ENCODE measurements around the gene ZNF792. TPM values are rescaled to one million over a fixed set of nuclear protein-coding genes. Genes with fewer than 3 reads are reported as not detected.

Gene ZNF792
- 10 to 100 TPM; 11.9 to 19.6 (median 16.2) TPM for total RNA-seq
- 23.8 TPM for total RNA-seq (2013)

GRCh38 chr19:34963573-34964406 lies at the start of gene ZNF792:
ZNF792 (minus strand) TSS chr19:34964229; CDS start chr19:34963662, 567 bp downstream.
- intact Hi-C loops (cut with micrococcal nuclease), result no loop called here

DNA sequence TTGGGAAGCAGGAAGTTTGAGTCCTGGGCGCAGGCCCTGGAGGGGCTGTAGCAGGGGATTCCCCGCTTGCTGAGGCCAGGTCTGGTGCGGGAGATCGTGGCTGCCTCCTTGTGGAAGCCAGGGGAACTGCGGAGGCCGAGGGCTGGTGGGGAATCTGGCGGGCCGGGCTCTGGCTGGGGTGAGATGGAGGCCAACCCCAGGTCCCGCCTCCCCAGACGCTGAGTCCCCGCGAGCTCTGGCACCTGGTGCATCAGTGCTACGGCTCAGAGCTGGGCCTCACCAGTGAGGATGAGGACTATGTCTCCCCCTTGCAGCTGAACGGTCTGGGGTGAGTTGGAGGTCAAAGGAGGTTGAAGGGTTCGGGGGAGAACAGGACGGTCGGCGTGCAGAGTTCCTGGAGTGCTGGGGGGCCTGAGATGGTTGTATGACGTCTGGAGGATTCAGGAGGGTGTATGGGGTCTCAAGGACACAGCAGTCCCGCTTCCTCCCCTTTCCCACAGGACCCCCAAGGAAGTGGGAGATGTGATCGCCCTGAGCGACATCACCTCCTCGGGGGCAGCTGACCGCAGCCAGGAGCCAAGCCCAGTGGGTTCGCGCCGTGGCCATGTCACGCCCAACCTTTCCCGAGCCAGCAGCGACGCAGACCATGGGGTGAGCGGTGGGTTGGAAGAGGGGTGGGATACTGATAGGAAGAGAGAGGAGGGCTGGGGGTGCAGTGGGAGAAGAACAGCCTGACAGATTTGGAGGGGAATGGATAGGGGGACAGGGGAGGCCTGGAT lies 49.2 kb upstream of the ZNF792 start:
- Histone ChIP-seq H3K27me3 (ENCODE audit: control insufficient read depth, insufficient read depth, low read length) (no peaks in the 10 kb centered on the region), H3K27ac (ENCODE audit: low read length) (peak overlapping the region; percentile 67), H3K9me3 (ENCODE audit: control insufficient read depth, insufficient read depth, low read length) (no peaks in the 10 kb centered on the region), H3K4me1 (ENCODE audit: control insufficient read depth, insufficient read depth, low read length) (peaks cover 75% of the 10 kb centered on the region), H3K4me3 (ENCODE audit: low read length) (no peak overlapping the region), H3K36me3 (ENCODE audit: control insufficient read depth, insufficient read depth, low read length) (peaks cover 38% of the 10 kb centered on the region)
- intact Hi-C loops (cut with micrococcal nuclease), result loop anchor here (1.0 to 5.0 kb wide), 2 partner anchors 40 to 199 kb away; no protein-coding TSS in a partner anchor
- DNase-seq (peak; percentile 82 to 92), ATAC-seq (peak; percentile 75 to 81 (median 78))
- peak; percentile 98 for TF ChIP-seq CTCF (IDR thresholded peaks at IDR 0.05)
- Mint-ChIP-seq H3K36me3 (no peaks in the 10 kb centered on the region), H3K9me3 (no peaks in the 10 kb centered on the region), H3K4me3 (peak overlapping the region; percentile 77), H3K27me3 (ENCODE audit: low read depth in 2 of 2) (no peaks in the 10 kb centered on the region), H3K27ac (peak overlapping the region; percentile 86 to 98), H3K4me1 (peaks cover 52 to 65% of the 10 kb centered on the region in 2 donors)
- WGBS (ENCODE audit: insufficient coverage), result 60% methylated on average over 32 of the region's 32 CpGs

More at GRCh38 chr19:34963573-34964406, at the start of gene ZNF792:
- Histone ChIP-seq H3K27me3 (ENCODE audit: control insufficient read depth, insufficient read depth, low read length) (no peaks in the 10 kb centered on the region), H3K4me1 (ENCODE audit: control insufficient read depth, insufficient read depth, low read length) (peaks cover 30% of the 10 kb centered on the region), H3K36me3 (ENCODE audit: control insufficient read depth, insufficient read depth, low read length) (peaks cover 24% of the 10 kb centered on the region), H3K4me3 (ENCODE audit: low read length) (peak within 1 kb of the TSS; percentile 88), H3K9me3 (ENCODE audit: control insufficient read depth, insufficient read depth, low read length) (peaks cover 42% of the 10 kb centered on the region), H3K27ac (ENCODE audit: low read length) (peak within 1 kb of the TSS; percentile 51)
- DNase-seq, result peak; percentile 40 to 65
- H3K9me3 Mint-ChIP-seq, result peaks cover 13 to 30% of the 10 kb centered on the region in 2 donors
- H3K27ac Mint-ChIP-seq, result peak within 1 kb of the TSS; percentile 83 to 94
- no peak for TF ChIP-seq CTCF (IDR thresholded peaks at IDR 0.05)
- H3K27me3 Mint-ChIP-seq (ENCODE audit: low read depth in 2 of 2), result no peaks in the 10 kb centered on the region
- H3K4me1 Mint-ChIP-seq, result peaks cover 18 to 37% of the 10 kb centered on the region in 2 donors
- ATAC-seq, result peak; percentile 69 to 80 (median 77)
- H3K4me3 Mint-ChIP-seq, result peak within 1 kb of the TSS; percentile 98
- under 1% methylated on average over 78 of the region's 78 CpGs for WGBS (ENCODE audit: insufficient coverage)
- H3K36me3 Mint-ChIP-seq, result peaks cover 40% of the 10 kb centered on the region

DNA sequence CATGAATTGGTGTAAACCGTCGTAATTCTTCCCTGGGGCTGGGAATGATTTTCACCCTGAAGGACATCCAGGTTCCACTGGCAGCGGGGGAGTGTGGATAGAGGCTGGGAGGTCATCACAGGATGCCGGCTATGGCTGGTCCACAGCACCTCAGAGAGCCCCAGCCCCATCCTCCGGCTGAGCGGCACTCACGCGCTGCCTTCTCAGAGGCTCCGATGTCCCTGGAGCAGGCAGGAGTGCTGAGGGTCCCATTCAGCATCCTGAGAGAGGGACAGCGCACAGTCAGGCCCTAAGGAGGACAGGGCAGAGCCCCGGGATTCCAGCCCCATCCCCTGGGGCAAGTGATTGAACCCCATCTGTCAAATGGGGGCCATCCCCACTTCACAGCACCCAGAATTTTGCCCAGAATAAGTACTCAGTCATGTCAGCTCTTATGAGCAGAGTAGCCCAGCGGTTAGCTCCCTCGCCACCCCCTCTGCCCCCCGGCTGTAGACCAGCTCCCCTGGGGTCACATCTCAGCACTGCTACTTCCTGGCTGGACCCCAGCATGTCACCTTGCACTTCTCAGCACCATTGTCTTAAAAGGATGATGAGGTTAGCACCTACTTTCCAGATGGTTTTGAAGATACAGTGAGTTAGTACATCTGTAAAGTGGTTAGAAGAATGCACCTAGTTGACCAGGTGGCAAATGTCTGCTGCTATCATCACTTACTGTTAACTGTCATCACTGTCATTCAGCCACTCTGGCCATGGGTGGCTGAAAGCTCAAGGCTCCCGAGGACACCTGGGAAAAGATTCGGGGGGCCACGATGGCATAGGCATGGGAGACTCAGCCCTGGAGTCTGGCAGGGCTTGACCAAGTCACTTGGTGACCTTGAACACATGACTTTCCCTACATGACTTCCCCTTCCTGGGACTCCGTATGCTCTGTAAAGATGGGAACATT lies 48.0 kb upstream of the ZNF792 start:
- peaks cover 67% of the 10 kb centered on the region for H3K4me1 ChIP-seq (ENCODE audit: control insufficient read depth, insufficient read depth, low read length)
- H3K27me3 Mint-ChIP-seq (ENCODE audit: low read depth in 2 of 2), result no peaks in the 10 kb centered on the region
- peak; percentile 53 to 69 (median 68) for ATAC-seq
- H3K27ac ChIP-seq (ENCODE audit: low read length), result peak overlapping the region; percentile 67
- intact Hi-C loops (cut with micrococcal nuclease), result loop anchor here (1.0 to 5.0 kb wide), 2 partner anchors 9 to 200 kb away; no protein-coding TSS in a partner anchor
- no peaks in the 10 kb centered on the region for H3K27me3 ChIP-seq (ENCODE audit: control insufficient read depth, insufficient read depth, low read length)
- peak; percentile 40 to 61 for DNase-seq
- whole genome bisulfite sequencing (ENCODE audit: insufficient coverage), result 74% methylated on average over 18 of the region's 18 CpGs
- H3K4me3 ChIP-seq (ENCODE audit: low read length), result no peak overlapping the region
- H3K4me1 Mint-ChIP-seq, result peaks cover 46 to 58% of the 10 kb centered on the region in 2 donors
- peak overlapping the region; percentile 74 for H3K4me3 Mint-ChIP-seq
- no peaks in the 10 kb centered on the region for H3K36me3 Mint-ChIP-seq
- no peaks in the 10 kb centered on the region for H3K9me3 Mint-ChIP-seq
- no peaks in the 10 kb centered on the region for H3K9me3 ChIP-seq (ENCODE audit: control insufficient read depth, insufficient read depth, low read length)
- peaks cover 31% of the 10 kb centered on the region for H3K36me3 ChIP-seq (ENCODE audit: control insufficient read depth, insufficient read depth, low read length)
- no peak for TF ChIP-seq CTCF (IDR thresholded peaks at IDR 0.05)
- H3K27ac Mint-ChIP-seq, result peak overlapping the region; percentile 86 to 98
